HG03469 (cell line): ENCODE data around the gene SCN2A.
A peak's percentile ranks its signal among the peaks of the same experiment; 100 is the strongest.
"Not testable (repeated sequence)": the region's sequence is repeated elsewhere in the genome, so short reads cannot be mapped to it uniquely, and the experiment has no call there.

Experiments used
- ATAC-seq: cut with Tn5 transposase; IDR thresholded peaks from one replicate; pipeline ENCODE4 v1.9.1; 2021; ENCODE audit warnings: mild to moderate bottlenecking, moderate library complexity, moderate number of reproducible peaks; ENCODE audit not compliant: unreplicated experiment

SCN2A gene

GRCh38 chr2:165248238-165248637 is 9.0 kb downstream of the SCN2A start:
- no peak for ATAC-seq

- ATAC-seq, result no peak
Observed at GRCh38 chr2:165251366-165251765, 12.2 kb downstream of the SCN2A start.

GRCh38 chr2:165253178-165253577 is 14.0 kb downstream of the SCN2A start:
- ATAC-seq, result no peak

GRCh38 chr2:165256618-165257017 is 17.4 kb downstream of the SCN2A start:
- no peak for ATAC-seq

GRCh38 chr2:165260347-165260746 is 21.1 kb downstream of the SCN2A start:
- ATAC-seq, result not testable (repeated sequence)

- no peak for ATAC-seq
Observed at GRCh38 chr2:165268754-165269153, 29.5 kb downstream of the SCN2A start.

- no peak for ATAC-seq
Observed at GRCh38 chr2:165273176-165273575, 34.0 kb downstream of the SCN2A start.

- no peak for ATAC-seq
Observed at GRCh38 chr2:165274698-165275097, 35.5 kb downstream of the SCN2A start.

- no peak for ATAC-seq
Observed at GRCh38 chr2:165275932-165276331, 36.7 kb downstream of the SCN2A start.

GRCh38 chr2:165277295-165277694 is 38.1 kb downstream of the SCN2A start:
- no peak for ATAC-seq

GRCh38 chr2:165277860-165278656 is 38.8 kb downstream of the SCN2A start:
- ATAC-seq, result no peak

GRCh38 chr2:165280356-165280755 is 41.1 kb downstream of the SCN2A start:
- no peak for ATAC-seq

GRCh38 chr2:165281387-165281786 is 42.2 kb downstream of the SCN2A start:
- ATAC-seq, result no peak

- ATAC-seq, result no peak
Observed at GRCh38 chr2:165283342-165283741, 44.1 kb downstream of the SCN2A start.

- no peak for ATAC-seq
Observed at GRCh38 chr2:165287094-165287778, 48.0 kb downstream of the SCN2A start.

GRCh38 chr2:165289069-165289468 is 49.9 kb downstream of the SCN2A start:
- ATAC-seq, result no peak

GRCh38 chr2:165293440-165294420 is 54.5 kb downstream of the SCN2A start:
- peak; percentile 100 for ATAC-seq

- ATAC-seq, result no peak
Observed at GRCh38 chr2:165294912-165295311, 55.7 kb downstream of the SCN2A start.

- ATAC-seq, result no peak
Observed at GRCh38 chr2:165295643-165296042, 56.4 kb downstream of the SCN2A start.

GRCh38 chr2:165305391-165306096 is 66.3 kb downstream of the SCN2A start:
- no peak for ATAC-seq
